CD4-positive, alpha-beta memory T cell (primary cell): ENCODE results near the gene OR1N1. TPM values are rescaled to one million over a fixed set of nuclear protein-coding genes. Genes with fewer than 3 reads are reported as not detected.
"Not testable (repeated sequence)": the region's sequence is repeated elsewhere in the genome, so short reads cannot be mapped to it uniquely, and the experiment has no call there.

ENCODE experiments used
- CTCF ChIA-PET: fragments of 350-600 bp; sonication (Branson Sonifier 250); formaldehyde crosslinking; loops from one replicate; lab custom pipeline; 2021; ENCODE audit warnings: inconsistent platforms; ENCODE audit not compliant: partially characterized antibody; lab: Charles Lee
- POLR2A ChIA-PET: fragments of 350-600 bp; sonication (Branson Sonifier 250); formaldehyde crosslinking; loops from one replicate; lab custom pipeline; 2021; ENCODE audit not compliant: partially characterized antibody; lab: Charles Lee
- DNase-seq, 5 donors: peaks; one replicate each; pipeline versions ENCODE4 v3.0.0 to v3.0.0-alpha.2; 2020 to 2022; ENCODE audit warnings: mixed read lengths in 1 of 5
- H3K27ac ChIP-seq: one replicate; pipeline ENCODE4 v1.7.0; 2013; ENCODE audit warnings: low read depth, low read length
- H3K27me3 ChIP-seq: 2 replicates; pipeline ENCODE4 v1.7.0; 2013; ENCODE audit warnings: mild to moderate bottlenecking, low read length, moderate library complexity; ENCODE audit not compliant: insufficient read depth
- H3K36me3 ChIP-seq: 2 replicates; pipeline ENCODE4 v1.7.0; 2013; ENCODE audit warnings: mild to moderate bottlenecking, low read length, moderate library complexity; ENCODE audit not compliant: insufficient read depth
- H3K4me1 ChIP-seq: 2 replicates; pipeline ENCODE4 v1.7.0; 2013; ENCODE audit warnings: mild to moderate bottlenecking, low read length, moderate library complexity; ENCODE audit not compliant: insufficient read depth
- H3K4me3 ChIP-seq, 2 donors: one replicate each; pipeline ENCODE4 v1.7.0; 2013; ENCODE audit warnings: low read length in 2 of 2, mild to moderate bottlenecking in 1 of 2
- H3K9me3 ChIP-seq, 2 donors: one replicate each; pipeline ENCODE4 v1.7.0; 2013; ENCODE audit warnings: low read length in 2 of 2, control low read depth in 1 of 2; ENCODE audit not compliant: control insufficient read depth in 1 of 2
- H3K27ac Mint-ChIP-seq, 7 donors: one replicate each; pipeline ENCODE4 v1.8.0; 2020 to 2021; ENCODE audit warnings: mixed read lengths in 7 of 7, mild to moderate bottlenecking in 6 of 7, inconsistent platforms in 3 of 7, moderate library complexity in 3 of 7
- H3K27me3 Mint-ChIP-seq, 2 donors: one replicate each; pipeline ENCODE4 v1.8.0; 2020 to 2021; ENCODE audit warnings: mixed read lengths in 2 of 2
- H3K36me3 Mint-ChIP-seq, 2 donors: one replicate each; pipeline ENCODE4 v1.8.0; 2020 to 2021; ENCODE audit warnings: mixed read lengths in 2 of 2, inconsistent platforms in 1 of 2, mild to moderate bottlenecking in 1 of 2
- H3K4me1 Mint-ChIP-seq, 4 donors: one replicate each; pipeline ENCODE4 v1.8.0; 2020 to 2021; ENCODE audit warnings: mixed read lengths in 4 of 4, mild to moderate bottlenecking in 1 of 4
- H3K4me3 Mint-ChIP-seq, 8 donors: one replicate each; pipeline ENCODE4 v1.8.0; 2020 to 2021; ENCODE audit warnings: mixed read lengths in 8 of 8, mild to moderate bottlenecking in 7 of 8, moderate library complexity in 6 of 8, inconsistent platforms in 3 of 8
- H3K9me3 Mint-ChIP-seq, 8 donors: one replicate each; pipeline ENCODE4 v1.8.0; 2020 to 2021; ENCODE audit warnings: mixed read lengths in 8 of 8, mild to moderate bottlenecking in 5 of 8, inconsistent platforms in 3 of 8, moderate library complexity in 1 of 8
- intact Hi-C: fragments of 100-400 bp; cut with micrococcal nuclease; formaldehyde crosslinking; loops from one replicate; pipeline ENCODE4 v1.15.1; 2023
- polyA plus RNA-seq, 2 donors: library from polyadenylated mRNA; unstranded; fragments of 300-500 nt; fragmentation: Illumina TruSeq; gene quantifications; one replicate each; pipeline ENCODE4 v1.2.3, GENCODE V29; 2021
- total RNA-seq, 2 experiments: library from RNA; stranded (reverse); gene quantifications; one replicate each; pipeline ENCODE4 v1.2.3, GENCODE V29; 2021

The OR1N1 gene
- total and polyA plus RNA-seq, 4 experiments from 2014 or later: not detected

DNA sequence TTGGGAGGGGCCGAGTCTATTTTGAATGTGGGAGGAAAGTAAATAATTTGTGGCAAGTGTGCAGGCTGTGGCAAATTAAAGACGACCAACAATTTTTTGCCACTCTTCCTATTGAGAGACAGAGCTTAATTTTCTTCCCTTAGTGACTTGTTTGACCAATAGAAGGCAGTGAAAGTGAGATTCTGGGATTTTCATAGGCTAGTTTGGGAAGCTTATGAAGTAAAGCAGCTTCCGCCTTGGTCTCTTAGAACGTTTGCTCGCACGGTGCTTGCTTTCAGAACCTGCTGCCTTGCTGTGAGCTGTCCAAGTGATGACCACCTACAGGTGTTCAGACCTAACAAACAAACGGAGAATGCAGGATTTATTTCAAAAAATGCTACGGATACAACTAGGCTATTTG lies 19.1 kb upstream of the OR1N1 start:
- Mint-ChIP-seq H3K36me3 (no peaks in the 10 kb centered on the region), H3K9me3 (peaks cover 0 to 2% (median 0%) of the 10 kb centered on the region in 8 donors), H3K27me3 (peaks cover 5 to 18% of the 10 kb centered on the region in 2 donors), H3K4me1 (no peaks in the 10 kb centered on the region), H3K4me3 (no peak overlapping the region), H3K27ac (no peak overlapping the region)
- Histone ChIP-seq H3K4me1 (no peaks in the 10 kb centered on the region), H3K27me3 (no peaks in the 10 kb centered on the region), H3K4me3 (no peak overlapping the region), H3K36me3 (no peaks in the 10 kb centered on the region), H3K27ac (no peak overlapping the region), H3K9me3 (no peaks in the 10 kb centered on the region)
- POLR2A ChIA-PET: no interaction called here
- intact Hi-C loops: no loop called here
- CTCF ChIA-PET: no interaction called here
- DNase-seq: no peak

DNA sequence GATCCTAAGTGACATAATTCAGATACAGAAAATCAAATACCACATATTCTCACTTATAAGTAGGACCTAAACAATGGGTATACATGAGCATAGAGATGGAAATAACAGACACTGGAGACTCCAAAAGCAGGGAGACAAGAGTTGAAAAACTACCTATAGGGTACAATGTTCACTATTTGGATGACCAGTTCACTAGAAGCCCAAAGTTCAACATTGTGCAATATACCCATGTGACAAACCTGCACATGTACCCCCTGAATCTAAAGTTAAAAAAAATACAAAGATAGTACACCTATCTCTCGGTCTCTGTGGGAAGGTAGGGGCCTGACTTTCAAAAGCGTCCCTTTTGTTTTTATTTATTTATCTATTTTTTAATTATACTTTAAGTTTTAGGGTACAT lies 11.7 kb upstream of the OR1N1 start:
- Mint-ChIP-seq H3K36me3 (no peaks in the 10 kb centered on the region), H3K4me1 (no peaks in the 10 kb centered on the region), H3K4me3 (no peak overlapping the region), H3K27me3 (peaks cover 4 to 6% of the 10 kb centered on the region in 2 donors), H3K27ac (no peak overlapping the region), H3K9me3 (peaks cover 0 to 7% (median 0%) of the 10 kb centered on the region in 8 donors)
- Histone ChIP-seq H3K4me3 (no peak overlapping the region), H3K36me3 (no peaks in the 10 kb centered on the region), H3K27ac (no peak overlapping the region), H3K9me3 (no peaks in the 10 kb centered on the region), H3K4me1 (no peaks in the 10 kb centered on the region), H3K27me3 (no peaks in the 10 kb centered on the region)
- ChIA-PET POLR2A (no interaction called here), CTCF (no interaction called here)
- DNase-seq: no peak
- intact Hi-C loops: no loop called here

DNA sequence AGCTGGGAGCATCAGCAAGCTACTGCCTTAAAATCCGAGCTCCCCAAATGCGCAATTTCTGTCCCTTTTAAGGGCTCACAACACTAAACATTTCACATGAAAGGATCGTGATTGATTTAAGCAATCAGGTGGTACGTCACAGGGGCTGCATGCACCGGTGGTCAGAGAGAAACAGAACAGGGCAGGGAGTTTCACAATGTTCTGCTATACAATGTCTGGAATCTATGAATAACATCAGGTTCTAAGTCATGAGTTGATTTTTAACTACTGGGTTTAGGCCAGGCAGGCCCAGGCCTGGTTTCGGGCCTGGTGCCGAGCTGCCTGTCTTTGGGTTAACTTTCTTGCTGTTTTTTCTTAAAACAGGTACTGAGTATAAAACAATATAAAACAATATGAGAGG lies 10.0 kb upstream of the OR1N1 start:
- H3K9me3 Mint-ChIP-seq, CTCF ChIA-PET, H3K4me1 ChIP-seq, H3K27ac Mint-ChIP-seq, H3K36me3 ChIP-seq, H3K4me3 Mint-ChIP-seq, DNase-seq, H3K36me3 Mint-ChIP-seq, H3K4me3 ChIP-seq, H3K27me3 ChIP-seq, POLR2A ChIA-PET, intact Hi-C loops, H3K27ac ChIP-seq, H3K9me3 ChIP-seq, H3K27me3 Mint-ChIP-seq, H3K4me1 Mint-ChIP-seq: not testable (repeated sequence)

DNA sequence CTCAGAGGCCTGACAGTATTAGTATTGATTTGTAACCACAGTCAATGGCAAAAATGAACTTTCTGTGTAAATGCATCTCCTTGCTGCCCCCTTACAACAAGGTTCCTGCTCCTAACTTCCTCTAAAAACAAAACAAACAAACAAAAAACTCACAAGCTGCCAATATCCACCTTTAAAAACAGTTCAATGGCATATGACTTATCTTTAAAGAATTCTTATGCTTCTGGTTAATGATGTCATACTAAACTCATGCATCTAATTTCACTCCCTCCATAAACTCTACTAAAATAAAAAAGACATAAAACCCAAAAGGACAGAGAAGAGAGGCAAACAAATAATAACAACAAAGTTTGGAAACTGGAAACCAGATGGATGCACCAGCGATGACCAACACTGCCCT lies 9.0 kb upstream of the OR1N1 start:
- Histone ChIP-seq H3K4me1 (no peaks in the 10 kb centered on the region), H3K27me3 (no peaks in the 10 kb centered on the region), H3K4me3 (no peak overlapping the region), H3K9me3 (no peaks in the 10 kb centered on the region), H3K36me3 (no peaks in the 10 kb centered on the region), H3K27ac (no peak overlapping the region)
- Mint-ChIP-seq H3K27ac (no peak overlapping the region), H3K4me3 (no peak overlapping the region), H3K27me3 (peaks cover 4 to 8% of the 10 kb centered on the region in 2 donors), H3K9me3 (peaks cover 0 to 7% (median 0%) of the 10 kb centered on the region in 8 donors), H3K4me1 (no peaks in the 10 kb centered on the region), H3K36me3 (no peaks in the 10 kb centered on the region)
- POLR2A ChIA-PET: no interaction called here
- intact Hi-C loops: no loop called here
- CTCF ChIA-PET: no interaction called here
- no peak for DNase-seq

DNA sequence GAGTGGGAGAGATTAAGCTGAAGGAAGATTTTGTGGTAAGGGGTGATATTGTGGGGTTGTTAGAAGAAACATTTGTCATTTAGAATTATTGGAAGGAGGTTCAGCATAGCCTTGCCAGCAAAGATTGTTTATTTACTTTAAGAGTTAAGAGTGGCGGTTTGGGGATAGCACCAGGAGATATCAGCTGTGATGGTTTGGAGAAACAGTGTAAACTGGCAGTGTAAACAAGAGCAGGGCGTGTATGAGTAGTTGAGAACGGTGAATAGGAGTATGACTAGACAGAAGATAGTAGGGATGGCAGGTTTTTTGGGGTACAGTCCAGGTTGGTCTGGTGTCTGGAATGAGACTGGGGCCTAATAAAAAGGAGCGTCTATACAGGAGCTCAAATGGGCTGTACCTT lies 4.1 kb upstream of the OR1N1 start:
- H3K27ac Mint-ChIP-seq, intact Hi-C loops, H3K36me3 Mint-ChIP-seq, H3K9me3 Mint-ChIP-seq, H3K4me1 Mint-ChIP-seq, H3K9me3 ChIP-seq, H3K27me3 ChIP-seq, H3K4me3 ChIP-seq, H3K36me3 ChIP-seq, DNase-seq, CTCF ChIA-PET, H3K4me1 ChIP-seq, POLR2A ChIA-PET, H3K4me3 Mint-ChIP-seq, H3K27ac ChIP-seq: not testable (repeated sequence)
- peaks cover 5 to 13% of the 10 kb centered on the region in 2 donors for H3K27me3 Mint-ChIP-seq

DNA sequence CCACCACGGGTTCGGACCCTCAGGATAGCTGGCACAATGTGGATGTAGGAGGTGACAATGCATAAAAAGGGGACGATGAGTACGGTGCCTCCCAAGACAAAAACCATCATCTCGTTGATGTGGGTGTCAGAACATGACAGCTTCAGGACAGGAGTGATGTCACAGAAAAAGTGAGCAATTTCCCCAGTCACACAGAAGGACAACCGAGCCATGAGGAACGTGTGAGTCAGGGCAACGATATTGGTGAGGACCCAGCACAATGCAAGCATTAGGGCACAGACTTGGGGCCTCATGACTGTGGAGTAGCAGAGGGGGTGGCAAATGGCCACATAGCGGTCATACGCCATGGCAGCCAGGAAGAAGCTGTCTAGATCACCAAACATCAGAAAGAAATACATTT lies 491 bp downstream of the OR1N1 start:
- H3K36me3 ChIP-seq: no peaks in the 10 kb centered on the region
- H3K9me3 Mint-ChIP-seq: no peaks in the 10 kb centered on the region
- CTCF ChIA-PET: no interaction called here
- no peak overlapping the region for H3K27ac Mint-ChIP-seq
- no peak overlapping the region for H3K27ac ChIP-seq
- no peaks in the 10 kb centered on the region for H3K9me3 ChIP-seq
- H3K27me3 Mint-ChIP-seq: peaks cover 13 to 16% of the 10 kb centered on the region in 2 donors
- POLR2A ChIA-PET: no interaction called here
- no peaks in the 10 kb centered on the region for H3K36me3 Mint-ChIP-seq
- intact Hi-C loops: no loop called here
- DNase-seq: no peak
- peaks cover 0 to 2% (median 0%) of the 10 kb centered on the region in 4 donors for H3K4me1 Mint-ChIP-seq
- no peak overlapping the region for H3K4me3 Mint-ChIP-seq
- no peaks in the 10 kb centered on the region for H3K27me3 ChIP-seq
- H3K4me1 ChIP-seq: no peaks in the 10 kb centered on the region
- H3K4me3 ChIP-seq: no peak overlapping the region

DNA sequence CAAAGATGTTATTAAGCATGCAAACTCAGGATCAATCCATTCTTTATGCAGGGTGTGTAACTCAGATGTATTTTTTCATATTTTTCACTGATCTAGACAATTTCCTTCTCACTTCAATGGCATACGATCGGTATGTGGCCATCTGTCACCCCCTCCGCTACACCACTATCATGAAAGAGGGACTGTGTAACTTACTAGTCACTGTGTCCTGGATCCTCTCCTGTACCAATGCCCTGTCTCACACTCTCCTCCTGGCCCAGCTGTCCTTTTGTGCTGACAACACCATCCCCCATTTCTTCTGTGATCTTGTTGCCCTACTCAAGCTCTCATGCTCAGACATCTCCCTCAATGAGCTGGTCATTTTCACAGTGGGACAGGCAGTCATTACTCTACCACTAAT lies 7.7 kb downstream of the OR1N1 start:
- no peaks in the 10 kb centered on the region for H3K4me1 Mint-ChIP-seq
- no peaks in the 10 kb centered on the region for H3K9me3 Mint-ChIP-seq
- ChIA-PET CTCF (no interaction called here), POLR2A (no interaction called here)
- Histone ChIP-seq H3K36me3 (no peaks in the 10 kb centered on the region), H3K27ac (no peak overlapping the region), H3K4me3 (no peak overlapping the region), H3K4me1 (no peaks in the 10 kb centered on the region), H3K9me3 (no peaks in the 10 kb centered on the region), H3K27me3 (no peaks in the 10 kb centered on the region)
- no peak overlapping the region for H3K4me3 Mint-ChIP-seq
- no peaks in the 10 kb centered on the region for H3K36me3 Mint-ChIP-seq
- intact Hi-C loops: no loop called here
- no peak overlapping the region for H3K27ac Mint-ChIP-seq
- DNase-seq: no peak
- peaks cover 8 to 13% of the 10 kb centered on the region in 2 donors for H3K27me3 Mint-ChIP-seq

DNA sequence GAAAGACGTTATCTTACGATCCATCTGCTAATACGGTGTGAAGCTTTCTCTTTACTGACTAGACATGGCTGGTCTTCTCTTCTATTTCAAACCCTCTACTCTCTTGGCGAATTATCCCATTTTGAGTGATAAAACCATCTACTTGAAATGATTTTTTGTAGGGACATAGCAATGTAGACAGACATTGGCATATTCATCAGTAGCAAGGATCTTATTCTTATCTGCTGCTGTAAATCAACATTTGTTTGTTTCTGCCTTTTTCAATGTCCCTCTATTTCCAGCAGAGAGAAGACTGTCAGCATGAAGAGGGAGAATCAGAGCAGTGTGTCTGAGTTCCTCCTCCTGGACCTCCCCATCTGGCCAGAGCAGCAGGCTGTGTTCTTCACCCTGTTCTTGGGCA lies 8.3 kb downstream of the OR1N1 start, which contains the start of gene OR1J4:
Gene OR1J4 (plus strand): TSS at position 301 of the 400 bp plus-strand sequence. CDS start 0 bp downstream, at position 301.
- H3K27ac Mint-ChIP-seq: no peak within 1 kb of the TSS
- H3K27ac ChIP-seq: no peak within 1 kb of the TSS

More for the DNA sequence above, 8.3 kb downstream of the OR1N1 start, which contains the start of gene OR1J4:
- Mint-ChIP-seq H3K9me3 (no peaks in the 10 kb centered on the region), H3K27me3 (peaks cover 8 to 13% of the 10 kb centered on the region in 2 donors), H3K4me1 (no peaks in the 10 kb centered on the region), H3K4me3 (no peak within 1 kb of the TSS), H3K36me3 (no peaks in the 10 kb centered on the region)
- POLR2A ChIA-PET: no interaction called here
- no peaks in the 10 kb centered on the region for H3K4me1 ChIP-seq
- H3K27me3 ChIP-seq: no peaks in the 10 kb centered on the region
- no peak within 1 kb of the TSS for H3K4me3 ChIP-seq
- no peaks in the 10 kb centered on the region for H3K36me3 ChIP-seq
- H3K9me3 ChIP-seq: no peaks in the 10 kb centered on the region
- intact Hi-C loops: no loop called here
- CTCF ChIA-PET: no interaction called here
- no peak for DNase-seq
